HG03521 (cell line): Measurements from ENCODE around the gene SH3GL2.
"Not testable (repeated sequence)": the region's sequence is repeated elsewhere in the genome, so short reads cannot be mapped to it uniquely, and the experiment has no call there.

Source experiments
- ATAC-seq: cut with Tn5 transposase; IDR thresholded peaks from one replicate; pipeline ENCODE4 v1.9.1; 2021; ENCODE audit warnings: mild to moderate bottlenecking, moderate library complexity; ENCODE audit not compliant: unreplicated experiment

Gene SH3GL2

DNA sequence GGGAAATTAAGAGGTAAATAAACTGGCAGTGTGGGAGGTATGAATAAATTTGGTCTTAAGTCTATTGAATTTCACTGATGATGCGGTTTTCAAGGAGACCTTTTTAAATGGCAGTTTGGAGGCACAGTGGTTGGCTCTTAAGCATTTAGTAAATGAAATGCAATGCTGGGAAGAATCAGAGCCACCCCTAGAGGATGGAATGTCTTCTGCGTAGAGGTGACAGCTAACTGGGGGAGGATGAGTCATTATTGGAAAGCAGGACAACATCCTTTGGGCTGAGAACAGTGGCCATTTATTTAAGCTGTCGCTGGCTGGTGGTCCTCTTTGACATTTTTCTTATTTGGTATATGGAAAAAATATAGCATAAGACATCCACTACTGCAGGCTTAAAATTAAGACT lies 163.2 kb downstream of the SH3GL2 start:
- no peak for ATAC-seq

DNA sequence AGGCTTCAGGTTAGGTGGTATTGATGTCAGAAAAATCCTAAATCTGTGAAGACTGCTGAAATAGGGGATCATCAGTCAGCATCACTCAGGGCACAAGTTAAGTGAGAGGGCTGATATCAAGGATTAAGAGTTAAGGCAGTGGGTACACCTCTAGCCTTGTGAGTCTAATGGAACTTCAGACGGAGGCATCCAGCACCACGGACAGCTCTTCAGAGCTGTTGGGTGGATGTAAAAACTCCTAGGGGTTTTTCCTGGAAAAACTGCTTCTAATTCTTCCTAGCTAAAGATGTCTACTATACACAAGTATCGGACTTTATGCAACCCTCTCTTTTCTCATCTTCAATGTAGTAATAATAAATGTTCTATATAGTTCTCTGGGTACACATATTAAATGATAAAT lies 165.9 kb downstream of the SH3GL2 start:
- ATAC-seq, result no peak

DNA sequence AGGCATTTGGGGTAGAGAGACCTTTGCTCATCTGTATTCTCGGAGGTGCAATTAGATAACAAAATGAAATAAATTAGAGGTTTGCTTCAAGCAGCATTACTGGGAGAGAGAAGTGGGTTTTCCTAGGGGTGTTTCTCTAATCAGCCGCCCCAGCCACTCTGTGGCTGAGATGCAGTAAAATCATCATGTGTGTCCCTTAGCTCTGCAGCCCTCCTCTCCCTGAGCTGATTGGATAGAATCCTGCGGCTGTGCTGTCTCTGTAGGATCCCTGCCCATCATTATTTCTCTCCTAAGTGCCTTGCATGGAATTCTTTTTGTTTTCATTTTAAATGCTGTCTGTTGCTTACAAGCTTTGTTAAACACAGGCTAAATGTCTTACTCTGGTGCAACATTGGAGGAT lies 171.4 kb downstream of the SH3GL2 start:
- ATAC-seq, result no peak

DNA sequence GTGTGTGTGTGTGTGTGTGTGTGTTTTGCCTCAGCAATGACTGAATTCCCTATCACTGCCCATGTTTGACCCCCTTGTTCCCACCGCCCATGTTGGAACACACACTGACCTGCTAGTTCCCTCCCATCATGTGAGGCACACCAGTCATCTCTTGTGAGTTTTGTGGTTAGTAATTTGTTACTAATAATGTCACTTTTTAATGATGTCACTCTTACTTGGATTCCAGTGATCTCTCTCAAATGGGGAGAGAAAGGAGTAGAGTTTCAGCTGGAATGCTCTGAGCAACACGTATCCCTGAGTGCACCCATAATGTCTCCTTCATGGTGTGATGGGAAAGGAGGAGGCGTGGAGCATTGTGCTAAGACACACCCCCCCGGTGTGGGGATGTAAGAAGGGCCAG lies 172.6 kb downstream of the SH3GL2 start:
- no peak for ATAC-seq

DNA sequence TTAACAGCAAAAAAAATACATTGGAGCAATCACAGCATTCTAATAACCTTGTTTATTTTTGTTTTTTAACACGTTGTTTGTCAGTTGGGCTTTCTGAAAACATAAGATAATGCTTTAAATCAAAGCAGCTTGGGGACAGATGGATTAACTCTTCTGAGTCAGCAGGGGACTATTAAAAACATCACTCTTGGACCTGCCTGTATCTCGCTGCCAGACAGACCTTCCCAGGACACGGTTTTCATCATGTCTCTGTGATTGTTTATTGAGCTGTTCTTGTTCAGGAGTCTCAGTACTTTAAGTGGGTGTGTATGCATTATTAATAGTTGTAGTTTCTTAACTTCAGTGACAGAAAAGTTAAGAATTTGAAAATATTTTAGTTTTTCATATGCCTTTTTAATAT lies 173.2 kb downstream of the SH3GL2 start:
- no peak for ATAC-seq

DNA sequence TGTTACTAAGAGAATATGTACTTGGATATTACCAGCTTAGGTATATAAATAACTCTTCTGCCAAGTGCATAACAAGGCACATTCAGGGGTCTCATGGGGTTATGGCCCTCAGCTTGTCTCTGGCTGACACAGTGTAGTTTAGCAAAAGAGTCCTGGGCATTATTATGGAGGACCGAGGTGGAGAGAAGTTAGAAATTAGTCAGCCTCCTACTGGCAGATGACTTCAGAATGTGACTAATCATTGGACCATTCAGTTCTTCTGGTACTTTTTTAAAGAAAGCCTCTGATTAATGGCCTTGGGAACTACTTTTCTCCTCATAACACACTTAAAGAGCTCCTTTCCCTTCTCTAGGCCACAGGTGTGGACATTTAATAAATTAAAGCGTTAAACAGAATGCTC lies 178.9 kb downstream of the SH3GL2 start:
- ATAC-seq, result no peak

DNA sequence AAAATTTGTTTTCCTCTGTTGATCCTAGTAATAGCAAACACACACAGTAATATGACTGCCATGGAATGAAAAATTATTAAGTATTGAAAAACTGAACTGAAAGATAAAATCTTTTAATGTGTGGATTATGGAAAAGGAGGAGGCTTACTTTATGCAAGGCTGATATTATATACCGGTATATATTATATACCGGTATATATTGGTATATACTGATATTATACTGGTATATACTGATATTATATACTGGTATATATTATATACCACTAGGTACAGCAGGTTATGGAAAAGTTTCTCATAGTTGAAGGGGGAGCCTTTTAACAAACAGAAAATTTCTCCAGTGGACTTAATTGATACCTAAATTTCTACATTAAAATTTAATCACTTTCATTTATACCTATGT lies 181.4 kb downstream of the SH3GL2 start:
- ATAC-seq, result no peak

DNA sequence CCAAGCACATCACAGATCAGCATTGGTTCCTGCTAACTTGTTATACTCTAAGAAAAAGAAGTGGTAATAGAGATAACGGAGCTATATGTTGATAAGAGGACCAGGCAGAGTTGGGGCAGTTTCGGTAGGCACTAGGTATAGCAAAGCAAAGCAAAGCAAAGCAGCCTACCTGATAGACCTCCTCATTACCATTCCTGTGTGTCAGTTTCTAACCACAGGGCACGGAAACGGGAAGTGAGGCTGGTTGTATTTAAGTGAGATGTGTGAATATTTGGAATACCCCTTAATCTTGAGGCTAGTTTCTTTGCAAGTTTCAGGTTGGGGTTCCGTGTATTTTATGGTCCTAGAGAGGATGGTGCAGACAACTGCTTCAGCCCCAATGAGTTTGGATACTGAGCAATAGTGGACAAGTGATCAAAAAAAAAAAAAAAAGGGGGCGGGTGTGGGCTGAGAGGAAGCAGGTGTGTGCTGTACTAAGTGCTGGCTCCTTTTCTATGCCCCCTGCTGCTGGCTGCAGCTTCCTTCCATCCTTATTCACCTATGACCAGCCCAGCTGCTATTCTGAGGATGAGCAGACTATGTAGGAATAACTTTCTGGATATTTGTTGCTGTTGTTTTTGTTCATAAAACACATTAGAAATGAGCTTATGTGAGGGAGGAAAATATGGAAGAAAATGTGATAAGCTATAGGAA lies 183.3 kb downstream of the SH3GL2 start:
- ATAC-seq, result no peak

DNA sequence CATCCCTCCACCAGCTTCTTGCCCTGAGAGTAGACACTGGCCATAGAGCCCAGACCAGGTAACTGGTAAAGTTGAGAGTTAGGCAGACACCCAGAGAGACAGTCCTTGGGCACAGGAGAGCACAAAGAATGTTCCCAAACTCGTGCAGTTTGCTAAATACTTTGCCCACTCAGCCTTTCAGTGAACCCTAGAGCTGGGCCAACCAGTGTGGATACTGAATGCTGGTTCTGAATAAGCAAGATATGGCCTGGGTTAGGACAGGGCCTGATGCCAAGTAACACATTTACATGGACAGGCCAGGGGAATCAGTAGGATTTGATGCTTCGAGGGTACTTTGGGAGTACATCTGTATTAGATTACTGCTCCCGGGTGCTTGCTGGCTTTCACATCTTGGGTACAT lies 185.4 kb downstream of the SH3GL2 start:
- no peak for ATAC-seq

DNA sequence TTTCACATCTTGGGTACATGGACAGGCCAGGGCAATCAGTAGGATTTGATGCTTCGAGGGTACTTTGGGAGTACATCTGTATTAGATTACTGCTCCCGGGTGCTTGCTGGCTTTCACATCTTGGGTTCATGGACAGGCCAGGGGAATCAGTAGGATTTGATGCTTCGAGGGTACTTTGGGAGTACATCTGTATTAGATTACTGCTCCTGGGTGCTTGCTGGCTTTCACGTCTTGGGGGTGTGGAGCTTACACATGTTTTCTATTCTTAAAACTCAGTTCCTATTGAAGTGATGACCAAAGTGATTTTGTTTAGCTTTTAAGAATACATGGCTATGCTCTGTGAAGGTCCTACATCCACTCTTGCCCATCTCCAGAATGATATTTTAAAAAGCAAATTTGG lies 186.3 kb downstream of the SH3GL2 start:
- ATAC-seq, result not testable (repeated sequence)

DNA sequence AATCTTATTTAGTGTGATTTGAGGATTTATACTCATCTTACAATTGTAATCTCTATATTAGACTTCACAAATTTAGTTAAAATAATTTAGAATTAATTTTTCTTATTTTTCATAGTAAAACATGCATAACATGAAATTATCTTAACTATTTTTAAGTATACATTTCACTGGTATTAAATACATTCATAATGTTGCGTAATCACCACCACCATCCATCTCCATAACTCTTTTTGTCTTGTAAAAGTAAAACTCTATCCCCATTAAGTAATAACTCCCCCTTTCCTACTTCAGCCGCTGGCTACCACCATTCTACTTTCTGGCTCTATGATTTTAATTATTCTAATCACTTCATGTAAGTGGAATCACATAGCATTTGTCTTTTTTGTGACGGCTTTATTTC lies 193.4 kb downstream of the SH3GL2 start:
- ATAC-seq, result no peak

DNA sequence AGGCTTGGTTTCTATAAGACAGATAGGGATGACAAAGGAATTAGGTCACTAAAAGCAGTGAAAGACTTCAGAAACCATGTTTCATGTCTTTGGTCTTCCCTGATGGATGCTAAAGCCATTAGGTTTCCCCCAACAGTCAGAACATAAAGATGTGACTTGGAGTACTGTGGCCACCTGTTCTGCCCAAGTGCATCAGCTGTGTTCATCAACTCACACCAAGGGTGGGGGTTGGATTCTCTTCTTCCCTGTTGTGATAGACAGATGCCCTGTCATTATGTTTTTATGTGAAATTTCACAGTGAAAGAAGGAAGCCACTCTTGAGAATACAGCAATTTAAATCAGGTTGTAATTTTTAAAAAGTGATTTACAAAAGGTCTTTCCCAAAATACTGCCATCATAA lies 196.8 kb downstream of the SH3GL2 start:
- ATAC-seq, result no peak

DNA sequence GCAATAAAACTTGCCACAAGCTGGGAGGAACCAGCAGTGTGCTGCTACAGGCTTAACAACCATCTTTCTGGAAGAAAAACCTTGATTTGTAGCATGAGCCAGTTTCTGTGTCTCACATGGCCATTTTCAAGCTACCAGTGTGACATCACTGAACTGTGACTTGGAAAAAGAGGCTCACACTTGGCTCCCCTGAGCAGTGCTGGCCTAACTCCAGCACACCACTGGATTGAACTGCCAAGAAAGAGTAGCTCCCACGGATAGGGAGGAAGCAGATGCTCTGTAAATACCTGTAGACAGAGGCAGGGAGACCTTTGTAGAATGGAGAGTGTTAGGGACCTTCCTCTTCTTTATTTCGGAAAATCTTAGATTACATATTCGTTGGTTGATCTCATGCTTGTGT lies 197.9 kb downstream of the SH3GL2 start:
- no peak for ATAC-seq

DNA sequence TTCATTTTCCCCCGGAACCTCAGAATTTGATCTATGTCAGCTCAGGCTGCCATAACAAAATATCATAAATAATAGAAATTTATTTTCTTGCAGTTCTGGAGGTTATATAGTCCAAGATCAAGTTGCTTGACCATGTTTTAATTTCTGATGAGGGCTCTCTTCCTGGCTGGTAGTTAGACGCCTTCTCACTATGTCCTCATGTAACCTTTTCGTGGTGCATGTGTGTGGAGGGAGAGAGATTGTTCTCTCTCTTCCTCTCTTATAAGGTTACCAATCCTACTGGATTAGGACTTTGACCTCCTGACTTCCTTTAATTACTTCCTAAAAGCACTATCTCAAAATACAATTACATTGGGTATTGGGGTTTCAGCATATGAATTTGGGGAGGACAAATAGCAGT lies 198.6 kb downstream of the SH3GL2 start:
- no peak for ATAC-seq

DNA sequence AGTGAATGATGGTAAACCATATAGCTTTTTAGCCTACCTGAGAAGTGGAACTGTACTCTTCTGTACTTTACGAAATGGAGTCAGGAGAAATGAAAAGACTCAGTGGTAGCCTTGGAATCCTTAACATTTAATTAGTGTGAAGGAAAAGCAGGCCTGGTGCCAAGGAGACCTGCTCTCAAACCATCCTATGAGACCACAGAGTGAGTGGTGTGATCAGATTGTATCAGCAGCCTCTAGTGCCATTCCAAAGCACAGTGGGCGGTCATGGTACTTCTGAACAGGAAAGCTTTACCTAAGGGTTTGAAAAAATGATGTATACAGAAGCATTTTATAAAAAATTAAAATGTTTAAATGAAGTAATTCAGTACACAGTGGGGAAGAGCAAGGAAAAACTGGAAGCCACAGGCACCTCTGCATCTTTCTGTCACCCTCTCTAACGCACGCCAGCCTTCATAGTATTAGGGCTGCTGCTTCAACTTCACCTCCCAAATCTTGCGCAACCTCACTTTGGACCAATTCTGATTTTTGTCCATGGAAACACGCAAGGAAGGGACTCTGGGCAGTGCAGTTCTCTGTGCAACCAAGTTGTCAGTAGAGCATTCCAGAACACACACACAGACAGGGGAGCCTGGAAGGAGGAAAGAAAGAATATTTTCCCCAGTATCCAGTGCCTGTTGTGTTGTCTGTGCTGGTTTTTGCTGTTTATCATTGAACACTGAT lies 203.7 kb downstream of the SH3GL2 start:
- ATAC-seq, result no peak

DNA sequence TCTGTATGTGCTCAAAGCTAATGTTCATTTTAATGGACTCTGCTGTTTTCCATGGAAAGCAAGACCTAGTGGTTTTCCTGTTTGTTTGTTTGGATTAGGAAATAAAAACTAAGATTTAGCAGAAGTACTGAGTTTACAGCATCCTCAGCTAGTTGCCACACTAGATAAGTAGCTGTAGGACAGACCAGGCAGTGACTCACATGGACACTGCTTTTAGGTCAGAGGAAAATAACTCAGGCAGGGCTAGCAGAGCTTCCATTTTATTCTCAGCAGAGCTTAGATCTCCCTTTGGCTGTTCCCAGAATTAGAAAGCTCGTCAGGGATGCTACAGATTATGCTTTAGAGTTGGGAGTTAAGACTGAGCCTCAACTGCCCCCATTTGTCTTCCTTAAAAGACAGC lies 204.4 kb downstream of the SH3GL2 start:
- no peak for ATAC-seq

DNA sequence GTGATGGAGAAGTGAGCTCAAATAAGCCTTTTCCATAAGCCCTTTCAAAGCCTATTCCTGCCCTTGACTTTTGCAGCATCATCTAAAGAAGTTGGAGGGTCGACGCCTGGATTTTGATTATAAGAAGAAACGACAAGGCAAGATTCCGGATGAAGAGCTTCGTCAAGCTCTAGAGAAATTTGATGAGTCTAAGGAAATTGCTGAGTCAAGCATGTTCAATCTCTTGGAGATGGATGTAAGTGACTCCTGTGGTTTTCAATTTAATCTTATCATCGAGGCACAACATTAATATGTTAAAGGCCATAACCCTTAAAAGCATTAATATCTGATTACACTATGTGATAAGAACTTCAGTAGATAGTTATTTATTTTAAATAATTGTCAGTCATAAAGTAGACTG lies 210.4 kb downstream of the SH3GL2 start:
- ATAC-seq, result no peak

DNA sequence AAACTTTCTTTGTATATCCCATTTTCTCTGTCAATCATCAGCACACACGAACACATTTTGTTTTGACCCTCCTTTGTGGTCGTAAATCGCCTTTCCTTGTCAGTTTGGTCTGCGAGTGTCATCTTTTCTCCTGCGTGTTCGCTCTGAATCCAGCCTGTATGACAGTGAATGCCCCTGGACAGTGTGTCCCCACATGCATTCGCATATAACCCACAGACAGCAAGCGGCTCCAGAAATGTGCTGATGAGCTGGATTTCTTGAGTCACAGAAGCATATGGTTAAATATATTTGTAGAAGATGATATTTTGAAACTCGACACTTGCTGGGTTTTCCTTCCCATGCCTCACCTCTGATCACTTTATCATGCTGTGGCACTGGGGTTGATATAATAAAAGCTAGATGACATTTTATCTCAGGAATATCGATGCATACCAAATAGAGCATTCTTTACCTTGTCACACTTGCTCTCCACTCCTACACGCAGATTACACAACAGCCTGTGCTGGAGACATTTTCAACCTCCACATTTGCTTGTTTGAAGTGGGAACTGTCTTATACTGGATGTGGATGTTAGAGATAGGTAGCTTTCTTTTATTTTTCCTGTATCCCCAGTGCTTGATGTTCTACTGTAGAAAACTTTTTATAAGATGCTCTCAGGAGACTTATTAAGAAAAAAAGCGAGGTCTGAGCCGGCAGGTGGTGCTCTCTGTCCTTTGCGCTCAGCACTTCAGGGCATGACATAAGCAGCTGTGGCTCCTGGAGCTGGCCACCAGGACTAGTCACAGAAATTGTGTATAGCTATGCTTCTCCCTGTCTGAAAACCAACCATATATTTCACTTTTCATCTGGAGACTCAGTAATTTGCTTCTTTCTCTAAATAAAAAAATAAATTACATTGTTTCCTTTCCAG lies 215.1 kb downstream of the SH3GL2 start:
- ATAC-seq, result no peak

DNA sequence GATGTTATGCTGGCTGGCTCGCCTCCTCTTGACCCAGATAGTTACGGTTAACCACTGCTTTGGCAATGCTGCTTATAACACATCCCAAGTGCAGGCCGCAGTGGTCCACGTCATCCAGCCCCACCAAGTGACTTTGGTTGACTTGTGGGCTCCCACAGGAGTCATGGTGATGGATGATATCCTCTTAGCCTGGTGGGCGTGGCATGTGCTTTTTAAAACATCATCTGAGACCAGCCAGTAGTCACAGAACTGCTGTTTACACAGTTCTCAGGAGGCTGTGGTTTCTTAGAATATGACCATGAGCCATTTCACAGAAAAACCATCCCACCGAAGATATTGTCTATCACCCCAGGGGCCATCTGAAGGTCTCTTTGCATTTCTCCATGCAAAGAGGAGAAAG lies 216.9 kb downstream of the SH3GL2 start:
- no peak for ATAC-seq

DNA sequence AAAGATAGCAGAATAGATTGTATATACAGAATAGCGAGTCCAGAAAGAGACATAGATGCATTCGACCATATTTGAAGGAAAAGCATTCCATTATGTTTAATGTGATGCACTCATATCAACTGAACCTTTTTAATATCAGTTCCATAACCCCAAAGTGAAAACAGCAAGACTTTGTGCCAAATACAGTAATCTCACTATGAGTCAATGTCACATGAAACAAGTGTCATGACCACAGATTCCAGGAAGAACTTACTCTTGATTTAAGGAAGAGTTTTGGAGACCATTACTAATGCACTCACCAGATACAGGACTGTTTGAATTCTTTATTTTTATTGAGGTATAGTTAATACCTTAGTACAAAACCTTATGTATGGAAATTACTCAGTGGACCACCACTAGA lies 220.5 kb downstream of the SH3GL2 start:
- ATAC-seq, result no peak

DNA sequence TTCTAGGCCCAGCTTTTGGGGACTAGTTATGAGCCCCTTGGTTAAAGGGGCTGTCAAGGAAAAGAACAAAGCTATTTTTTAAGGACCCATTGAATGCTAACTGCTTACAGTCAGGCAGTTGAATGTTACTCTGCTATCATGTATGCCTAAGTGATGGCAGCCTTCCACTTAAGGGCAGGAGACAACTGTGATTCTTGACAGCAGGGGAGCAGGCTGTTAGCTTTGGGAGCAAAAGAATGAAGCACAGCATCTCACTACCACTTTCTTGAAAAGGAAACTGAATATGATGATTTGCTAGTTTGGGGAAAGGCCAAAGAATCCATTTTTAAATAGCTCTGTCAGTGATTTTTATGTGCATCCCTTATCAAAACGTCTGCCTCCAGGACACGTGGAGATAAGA lies 221.6 kb downstream of the SH3GL2 start:
- ATAC-seq, result no peak
